A549 (cell line): ENCODE data around the gene NACC2.

Experiments
- BHLHE40 ChIP-seq: IDR thresholded peaks from 2 replicates; pipeline ENCODE4 v1.6.1; 2012; ENCODE audit warnings: low read depth, low read length, inconsistent platforms
- CHD4 ChIP-seq: fragments of 200-600 bp; sonication (generic); IDR thresholded peaks from 2 replicates; pipeline ENCODE4 v1.6.1; 2016; ENCODE audit warnings: antibody characterized with exemption, mild to moderate bottlenecking, borderline replicate concordance
- EP300 ChIP-seq, 2 experiments: fragments of >200 bp; sonication (Bioruptor Twin); formaldehyde crosslinking; IDR thresholded peaks; 2 replicates in 1 of 2; 3 replicates in 1 of 2; pipeline ENCODE4 v1.6.1; 2016 to 2017
- KDM5A ChIP-seq: fragments of 200-600 bp; sonication (generic); IDR thresholded peaks from 2 replicates; pipeline ENCODE4 v1.6.1; 2016; ENCODE audit warnings: antibody characterized with exemption, mild to moderate bottlenecking
- MAFK ChIP-seq: fragments of 450-650 bp; IDR thresholded peaks from 2 replicates; pipeline ENCODE4 v1.6.1; 2014; ENCODE audit not compliant: partially characterized antibody
- MYC ChIP-seq: IDR thresholded peaks from 2 replicates; pipeline ENCODE4 v1.6.1; 2012; ENCODE audit warnings: mild to moderate bottlenecking, inconsistent platforms, low read length, improper control_type of control experiment, borderline replicate concordance
- PHF8 ChIP-seq: fragments of 200-600 bp; sonication (generic); IDR thresholded peaks from 2 replicates; pipeline ENCODE4 v1.6.1; 2016; ENCODE audit warnings: low read depth, mild to moderate bottlenecking, antibody characterized with exemption, moderate library complexity, borderline replicate concordance
- POLR2A ChIP-seq: IDR thresholded peaks from 2 replicates; pipeline ENCODE4 v1.6.1; 2012; ENCODE audit warnings: mild to moderate bottlenecking, low read length
- RAD21 ChIP-seq, 2 experiments: fragments of >200 bp in 1 of 2; sonication (Bioruptor Twin) in 1 of 2; formaldehyde crosslinking in 1 of 2; IDR thresholded peaks in 1 of 2; conservative IDR thresholded peaks in 1 of 2; 2 replicates in 1 of 2; 3 replicates in 1 of 2; pipeline ENCODE4 v1.6.1; 2012 to 2018; ENCODE audit warnings: inconsistent platforms in 1 of 2
- ZFP36 ChIP-seq: fragments of 450-650 bp; IDR thresholded peaks from 2 replicates; pipeline ENCODE4 v1.6.1; 2014; ENCODE audit warnings: borderline replicate concordance; ENCODE audit not compliant: partially characterized antibody
- ZSCAN20 ChIP-seq: fragments of 250-450 bp; sonication (Bioruptor Pico); IDR thresholded peaks from 2 replicates; pipeline ENCODE4 v1.8.0; 2022; ENCODE audit warnings: mild to moderate bottlenecking, moderate library complexity
- TF ChIP-seq, protein P1 (sequence below): fragments of >200 bp; sonication (Bioruptor Twin); formaldehyde crosslinking; IDR thresholded peaks from 3 replicates; pipeline ENCODE4 v1.5.1; 2016
- TF ChIP-seq, protein P2 (sequence below): fragments of 150-350 bp; IDR thresholded peaks from 2 replicates; pipeline ENCODE4 v1.6.1; 2014; ENCODE audit warnings: low read depth, mild to moderate bottlenecking, low read length
- TF ChIP-seq, protein P3 (sequence below): fragments of 200-600 bp; sonication (generic); IDR thresholded peaks from 2 replicates; pipeline ENCODE4 v1.6.1; 2016; ENCODE audit warnings: antibody characterized with exemption, mild to moderate bottlenecking, moderate library complexity

DNA sequence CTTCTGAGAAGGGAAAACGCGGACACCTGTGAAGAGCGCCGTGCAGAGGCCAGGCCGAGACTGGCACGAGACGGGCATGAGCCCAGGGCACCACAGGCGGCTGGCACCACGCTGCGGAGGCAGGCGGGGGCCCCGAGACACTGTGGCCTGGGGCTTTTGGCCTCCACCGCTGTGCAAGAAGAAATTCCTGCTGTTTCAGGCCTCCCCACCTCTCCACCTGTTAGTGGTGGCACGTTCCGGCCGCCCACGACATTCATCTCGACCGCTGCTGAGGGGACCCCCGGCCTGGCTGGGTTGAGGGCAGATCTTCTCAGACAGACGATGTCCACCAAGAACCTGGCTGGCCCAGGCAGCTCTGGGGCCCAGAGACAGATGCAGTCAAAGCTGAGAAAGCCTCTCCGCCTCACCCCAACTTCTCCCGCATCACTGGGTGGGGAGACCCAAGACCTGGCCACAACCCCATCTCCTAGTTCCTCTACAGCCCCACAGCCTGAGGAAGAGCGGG lies 11.5 kb downstream of the NACC2 start:
- no peak for TF ChIP-seq MAFK
- no peak for TF ChIP-seq EP300 (IDR thresholded peaks at IDR 0.05)
- no peak for TF ChIP-seq POLR2A
- TF ChIP-seq, protein P1, sequence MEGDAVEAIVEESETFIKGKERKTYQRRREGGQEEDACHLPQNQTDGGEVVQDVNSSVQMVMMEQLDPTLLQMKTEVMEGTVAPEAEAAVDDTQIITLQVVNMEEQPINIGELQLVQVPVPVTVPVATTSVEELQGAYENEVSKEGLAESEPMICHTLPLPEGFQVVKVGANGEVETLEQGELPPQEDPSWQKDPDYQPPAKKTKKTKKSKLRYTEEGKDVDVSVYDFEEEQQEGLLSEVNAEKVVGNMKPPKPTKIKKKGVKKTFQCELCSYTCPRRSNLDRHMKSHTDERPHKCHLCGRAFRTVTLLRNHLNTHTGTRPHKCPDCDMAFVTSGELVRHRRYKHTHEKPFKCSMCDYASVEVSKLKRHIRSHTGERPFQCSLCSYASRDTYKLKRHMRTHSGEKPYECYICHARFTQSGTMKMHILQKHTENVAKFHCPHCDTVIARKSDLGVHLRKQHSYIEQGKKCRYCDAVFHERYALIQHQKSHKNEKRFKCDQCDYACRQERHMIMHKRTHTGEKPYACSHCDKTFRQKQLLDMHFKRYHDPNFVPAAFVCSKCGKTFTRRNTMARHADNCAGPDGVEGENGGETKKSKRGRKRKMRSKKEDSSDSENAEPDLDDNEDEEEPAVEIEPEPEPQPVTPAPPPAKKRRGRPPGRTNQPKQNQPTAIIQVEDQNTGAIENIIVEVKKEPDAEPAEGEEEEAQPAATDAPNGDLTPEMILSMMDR = no peak
- no peak for TF ChIP-seq RAD21 (conservative IDR thresholded peaks at IDR 0.05 in 1 of 2, IDR thresholded peaks at IDR 0.05 in 1 of 2)
- TF ChIP-seq, protein P2, sequence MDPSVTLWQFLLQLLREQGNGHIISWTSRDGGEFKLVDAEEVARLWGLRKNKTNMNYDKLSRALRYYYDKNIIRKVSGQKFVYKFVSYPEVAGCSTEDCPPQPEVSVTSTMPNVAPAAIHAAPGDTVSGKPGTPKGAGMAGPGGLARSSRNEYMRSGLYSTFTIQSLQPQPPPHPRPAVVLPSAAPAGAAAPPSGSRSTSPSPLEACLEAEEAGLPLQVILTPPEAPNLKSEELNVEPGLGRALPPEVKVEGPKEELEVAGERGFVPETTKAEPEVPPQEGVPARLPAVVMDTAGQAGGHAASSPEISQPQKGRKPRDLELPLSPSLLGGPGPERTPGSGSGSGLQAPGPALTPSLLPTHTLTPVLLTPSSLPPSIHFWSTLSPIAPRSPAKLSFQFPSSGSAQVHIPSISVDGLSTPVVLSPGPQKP = no peak
- no peak for TF ChIP-seq ZFP36
- TF ChIP-seq BHLHE40 = no peak
- TF ChIP-seq, protein P3, sequence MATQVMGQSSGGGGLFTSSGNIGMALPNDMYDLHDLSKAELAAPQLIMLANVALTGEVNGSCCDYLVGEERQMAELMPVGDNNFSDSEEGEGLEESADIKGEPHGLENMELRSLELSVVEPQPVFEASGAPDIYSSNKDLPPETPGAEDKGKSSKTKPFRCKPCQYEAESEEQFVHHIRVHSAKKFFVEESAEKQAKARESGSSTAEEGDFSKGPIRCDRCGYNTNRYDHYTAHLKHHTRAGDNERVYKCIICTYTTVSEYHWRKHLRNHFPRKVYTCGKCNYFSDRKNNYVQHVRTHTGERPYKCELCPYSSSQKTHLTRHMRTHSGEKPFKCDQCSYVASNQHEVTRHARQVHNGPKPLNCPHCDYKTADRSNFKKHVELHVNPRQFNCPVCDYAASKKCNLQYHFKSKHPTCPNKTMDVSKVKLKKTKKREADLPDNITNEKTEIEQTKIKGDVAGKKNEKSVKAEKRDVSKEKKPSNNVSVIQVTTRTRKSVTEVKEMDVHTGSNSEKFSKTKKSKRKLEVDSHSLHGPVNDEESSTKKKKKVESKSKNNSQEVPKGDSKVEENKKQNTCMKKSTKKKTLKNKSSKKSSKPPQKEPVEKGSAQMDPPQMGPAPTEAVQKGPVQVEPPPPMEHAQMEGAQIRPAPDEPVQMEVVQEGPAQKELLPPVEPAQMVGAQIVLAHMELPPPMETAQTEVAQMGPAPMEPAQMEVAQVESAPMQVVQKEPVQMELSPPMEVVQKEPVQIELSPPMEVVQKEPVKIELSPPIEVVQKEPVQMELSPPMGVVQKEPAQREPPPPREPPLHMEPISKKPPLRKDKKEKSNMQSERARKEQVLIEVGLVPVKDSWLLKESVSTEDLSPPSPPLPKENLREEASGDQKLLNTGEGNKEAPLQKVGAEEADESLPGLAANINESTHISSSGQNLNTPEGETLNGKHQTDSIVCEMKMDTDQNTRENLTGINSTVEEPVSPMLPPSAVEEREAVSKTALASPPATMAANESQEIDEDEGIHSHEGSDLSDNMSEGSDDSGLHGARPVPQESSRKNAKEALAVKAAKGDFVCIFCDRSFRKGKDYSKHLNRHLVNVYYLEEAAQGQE = no peak
- no peak for TF ChIP-seq PHF8
- TF ChIP-seq KDM5A = no peak
- TF ChIP-seq MYC = no peak
- no peak for TF ChIP-seq CHD4
- TF ChIP-seq ZSCAN20 = no peak
